Epidermal melanocyte (primary cell): ENCODE results near the gene VASH1.

ENCODE experiments used
- DNase-seq: peaks from one replicate; pipeline ENCODE4 v3.0.0; 2011; ENCODE audit warnings: low spot score; ENCODE audit not compliant: insufficient read length

Gene VASH1

DNA sequence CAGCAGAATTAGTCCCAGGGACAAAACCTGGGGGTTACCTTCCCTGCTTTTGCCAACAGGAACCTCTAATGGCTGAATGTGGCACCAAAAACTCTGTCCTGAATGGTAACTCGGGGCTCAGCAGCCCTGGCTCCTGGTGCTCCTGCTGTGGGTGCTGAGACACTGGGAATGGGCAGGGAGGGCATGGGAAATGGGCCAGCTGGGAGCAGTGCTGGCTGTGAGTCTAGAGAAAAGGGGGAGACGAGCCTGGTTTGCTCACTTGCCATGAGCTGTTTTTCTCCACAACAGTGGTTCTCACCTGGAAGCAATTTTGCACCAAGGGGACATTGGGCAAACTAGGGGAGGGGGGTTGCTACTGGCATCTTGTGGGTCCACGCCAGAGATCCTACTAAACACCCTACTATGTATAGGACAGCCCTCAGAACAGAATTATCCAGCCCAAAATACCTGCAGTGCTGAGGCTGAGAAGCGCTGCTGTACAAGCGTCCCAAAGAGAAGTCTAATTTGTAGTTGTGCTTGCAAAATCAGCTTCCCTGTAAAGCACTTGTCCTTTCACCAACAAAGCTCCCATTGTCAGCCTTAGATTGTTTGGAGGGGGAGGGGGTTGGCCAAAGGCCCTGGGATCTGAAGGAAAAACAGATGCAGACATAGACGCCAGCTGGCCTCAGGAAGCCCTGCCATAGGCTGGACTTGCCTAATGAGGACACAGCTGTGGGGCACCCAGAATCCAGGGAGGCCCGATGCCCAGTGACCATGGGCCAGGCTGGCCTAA, 68.6 kb downstream of the VASH1 start:
- peak; percentile 92 for DNase-seq

DNA sequence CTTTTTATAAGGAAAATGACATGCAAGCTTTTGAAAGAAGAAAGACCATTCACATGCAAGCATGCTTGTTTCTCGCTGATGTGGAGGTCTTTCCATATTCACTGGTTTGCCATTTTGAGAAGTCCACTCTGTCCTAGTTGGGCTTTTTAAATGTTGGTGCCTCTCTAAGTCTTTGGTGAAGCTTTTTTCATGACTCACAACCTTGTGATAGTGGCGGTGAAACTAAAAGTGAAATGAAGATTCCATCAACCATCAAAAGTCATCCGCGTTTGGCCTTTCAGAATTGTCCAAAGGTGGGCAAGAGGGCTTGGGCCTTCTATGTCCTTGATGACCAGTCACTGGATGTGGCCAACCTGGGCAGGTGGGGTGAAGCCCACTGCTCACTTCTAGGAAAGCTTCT, 69.3 kb downstream of the VASH1 start:
- DNase-seq: no peak

DNA sequence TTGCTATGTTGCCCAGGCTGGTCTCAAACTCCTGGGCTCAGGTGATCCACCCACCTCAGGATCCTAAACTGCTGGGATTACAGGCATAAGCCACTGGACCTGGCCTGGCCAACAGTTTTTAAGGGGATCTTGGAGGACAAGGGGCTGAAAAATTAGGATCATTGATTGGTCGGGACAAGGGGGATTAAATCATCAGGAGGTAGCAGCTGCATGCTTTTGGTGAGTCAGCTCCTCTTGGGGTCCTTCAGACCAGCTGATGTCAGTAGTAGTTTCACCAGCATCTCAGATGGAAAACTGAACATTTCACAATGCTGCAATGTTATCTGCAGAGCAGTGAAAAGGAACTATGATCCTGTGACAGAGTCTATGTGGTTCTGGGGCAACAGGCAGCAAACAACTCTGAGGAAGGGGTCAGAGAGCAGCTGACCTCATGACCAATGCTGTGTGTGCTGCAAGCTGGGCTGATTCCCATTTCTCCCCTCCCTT, 71.3 kb downstream of the VASH1 start:
- DNase-seq: no peak
